ENCODE measurements around the gene ZC3H12D.

DNA sequence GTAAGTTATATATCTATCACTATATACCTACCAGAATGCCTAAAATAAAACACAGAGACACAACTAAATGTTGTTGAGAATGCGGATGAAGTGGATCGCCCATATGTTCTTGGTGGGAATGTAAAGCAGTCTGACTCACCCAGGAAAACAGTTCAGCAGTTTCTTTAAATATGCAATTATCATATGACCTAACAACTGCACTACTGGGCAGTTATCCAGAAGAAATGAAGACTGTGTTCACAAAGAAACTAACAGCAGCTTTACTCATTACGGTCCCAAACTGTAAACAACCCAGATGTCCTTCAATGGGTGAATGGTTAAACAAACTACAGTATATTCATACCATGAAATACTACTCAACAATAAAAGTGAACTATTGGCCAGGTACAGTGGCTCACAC is 14.3 kb upstream of the ZC3H12D start:
- no peak for TF ChIP-seq CTCF (conservative IDR thresholded peaks at IDR 0.05; ENCODE audit: low read depth in 2 of 2)
- no peak for TF ChIP-seq EZH2 (IDR thresholded peaks at IDR 0.05; ENCODE audit: low read depth, unreplicated experiment)
